Neural cell (in vitro differentiated cells): ENCODE measurements around the gene IL17RD. TPM values are rescaled to one million over a fixed set of nuclear protein-coding genes. Genes with fewer than 3 reads are reported as not detected.
A peak's percentile ranks its signal among the peaks of the same experiment; 100 is the strongest.

Experiments
- H2AFZ ChIP-seq: fragments of 200-600, 300-800 bp; sonication (generic), shearing (Covaris generic); 2 replicates; pipeline ENCODE4 v1.6.0; 2014; ENCODE audit warnings: low read depth, mild to moderate bottlenecking, antibody characterized with exemption, low read length, moderate library complexity
- H3F3A ChIP-seq: fragments of 200-600 bp; shearing (Covaris generic); 2 replicates; pipeline ENCODE4 v1.6.1; 2016; ENCODE audit warnings: mild to moderate bottlenecking, moderate library complexity, mixed read lengths, antibody characterized with exemption, low read length; ENCODE audit not compliant: insufficient read depth, poor library complexity, severe bottlenecking
- H3K27ac ChIP-seq: fragments of 200-600, 300-800 bp; sonication (generic), shearing (Covaris generic); 2 replicates; pipeline ENCODE4 v1.5.1; 2014; ENCODE audit warnings: mild to moderate bottlenecking, low read length, moderate library complexity
- H3K27me3 ChIP-seq: fragments of 300-800, 200-600 bp; sonication (generic), shearing (Covaris generic); 2 replicates; pipeline ENCODE4 v1.6.0; 2014; ENCODE audit warnings: mild to moderate bottlenecking, low read depth, low read length, moderate library complexity; ENCODE audit not compliant: insufficient read depth
- H3K36me3 ChIP-seq: fragments of 300-800, 200-600 bp; sonication (generic), shearing (Covaris generic); 2 replicates; pipeline ENCODE4 v1.5.1; 2014; ENCODE audit warnings: mild to moderate bottlenecking, antibody characterized with exemption, low read length, moderate library complexity; ENCODE audit not compliant: insufficient read depth
- H3K4me2 ChIP-seq: fragments of 300-800, 200-600 bp; sonication (generic), shearing (Covaris generic); 2 replicates; pipeline ENCODE4 v1.6.0; 2014; ENCODE audit warnings: mild to moderate bottlenecking, low read length
- H3K4me3 ChIP-seq: fragments of 300-800, 200-600 bp; sonication (generic), shearing (Covaris generic); 2 replicates; pipeline ENCODE4 v1.5.1; 2014; ENCODE audit warnings: mild to moderate bottlenecking, low read length, moderate library complexity
- H3K79me2 ChIP-seq: fragments of 200-600 bp; shearing (Covaris generic); replicated peaks from 2 replicates; pipeline ENCODE4 v1.6.0; 2014; ENCODE audit warnings: mild to moderate bottlenecking, low read length, moderate library complexity; ENCODE audit not compliant: insufficient read depth
- H3K9ac ChIP-seq: fragments of 300-800, 200-600 bp; sonication (generic), shearing (Covaris generic); 2 replicates; pipeline ENCODE4 v1.6.1; 2016; ENCODE audit warnings: mild to moderate bottlenecking, low read length, mixed read lengths
- H3K9me2 ChIP-seq: fragments of 200-600 bp; shearing (Covaris generic); 2 replicates; pipeline ENCODE4 v1.6.1; 2016; ENCODE audit warnings: mild to moderate bottlenecking, low read length, mixed read lengths; ENCODE audit not compliant: insufficient read depth
- H3K9me3 ChIP-seq: fragments of 200-600, 300-800 bp; sonication (generic), shearing (Covaris generic); 2 replicates; pipeline ENCODE4 v1.6.1; 2016; ENCODE audit warnings: mild to moderate bottlenecking, mixed run types, low read length, moderate library complexity, mixed read lengths
- H4K20me1 ChIP-seq: fragments of 200-600 bp; shearing (Covaris generic); 2 replicates; pipeline ENCODE4 v1.6.1; 2016; ENCODE audit warnings: mild to moderate bottlenecking, mixed run types; ENCODE audit not compliant: insufficient read depth
- EP300 ChIP-seq: fragments of 450-650 bp; conservative IDR thresholded peaks from 2 replicates; pipeline ENCODE4 v1.6.1; 2014; ENCODE audit warnings: antibody characterized with exemption, mild to moderate bottlenecking, moderate library complexity; ENCODE audit not compliant: poor library complexity, severe bottlenecking
- EZH2 ChIP-seq: fragments of 200-600, 300-800 bp; shearing (Covaris generic), sonication (generic); IDR thresholded peaks from 2 replicates; pipeline ENCODE4 v1.6.1; 2014; ENCODE audit warnings: antibody characterized with exemption, low read length, borderline replicate concordance, mild to moderate bottlenecking; ENCODE audit not compliant: insufficient read depth, poor library complexity, severe bottlenecking
- MXI1 ChIP-seq: fragments of 450-650 bp; conservative IDR thresholded peaks from 2 replicates; pipeline ENCODE4 v1.6.1; 2014; ENCODE audit warnings: antibody characterized with exemption, mild to moderate bottlenecking; ENCODE audit not compliant: poor library complexity, severe bottlenecking
- POLR2AphosphoS5 ChIP-seq: IDR thresholded peaks from 2 replicates; pipeline ENCODE4 v1.6.1; 2012
- RAD21 ChIP-seq: fragments of 450-650 bp; conservative IDR thresholded peaks from 2 replicates; pipeline ENCODE4 v1.6.1; 2014; ENCODE audit warnings: antibody characterized with exemption, mild to moderate bottlenecking, moderate library complexity
- SMC3 ChIP-seq: fragments of 450-650 bp; conservative IDR thresholded peaks from 2 replicates; pipeline ENCODE4 v1.6.1; 2014; ENCODE audit warnings: antibody characterized with exemption, mild to moderate bottlenecking, moderate library complexity; ENCODE audit not compliant: poor library complexity
- TAF1 ChIP-seq: IDR thresholded peaks from 2 replicates; pipeline ENCODE4 v1.6.1; 2012; ENCODE audit warnings: low read depth
- polyA plus RNA-seq: library from polyadenylated mRNA; depleted of rRNA; stranded (reverse); fragments of >200 nt; gene quantifications from 2 replicates; pipeline ENCODE4 v1.2.3, GENCODE V29; 2014
- TF ChIP-seq, protein P1 (sequence below): fragments of 450-650 bp; IDR thresholded peaks from 2 replicates; pipeline ENCODE4 v1.5.1; 2014; ENCODE audit warnings: antibody characterized with exemption, mild to moderate bottlenecking, moderate library complexity; ENCODE audit not compliant: poor library complexity, severe bottlenecking
- TF ChIP-seq, protein P2 (sequence below): IDR thresholded peaks from 2 replicates; pipeline ENCODE4 v1.6.1; 2012; ENCODE audit warnings: borderline replicate concordance

IL17RD gene
- polyA plus RNA-seq, 1 donor from 2014 or later, result 14.8 TPM

DNA sequence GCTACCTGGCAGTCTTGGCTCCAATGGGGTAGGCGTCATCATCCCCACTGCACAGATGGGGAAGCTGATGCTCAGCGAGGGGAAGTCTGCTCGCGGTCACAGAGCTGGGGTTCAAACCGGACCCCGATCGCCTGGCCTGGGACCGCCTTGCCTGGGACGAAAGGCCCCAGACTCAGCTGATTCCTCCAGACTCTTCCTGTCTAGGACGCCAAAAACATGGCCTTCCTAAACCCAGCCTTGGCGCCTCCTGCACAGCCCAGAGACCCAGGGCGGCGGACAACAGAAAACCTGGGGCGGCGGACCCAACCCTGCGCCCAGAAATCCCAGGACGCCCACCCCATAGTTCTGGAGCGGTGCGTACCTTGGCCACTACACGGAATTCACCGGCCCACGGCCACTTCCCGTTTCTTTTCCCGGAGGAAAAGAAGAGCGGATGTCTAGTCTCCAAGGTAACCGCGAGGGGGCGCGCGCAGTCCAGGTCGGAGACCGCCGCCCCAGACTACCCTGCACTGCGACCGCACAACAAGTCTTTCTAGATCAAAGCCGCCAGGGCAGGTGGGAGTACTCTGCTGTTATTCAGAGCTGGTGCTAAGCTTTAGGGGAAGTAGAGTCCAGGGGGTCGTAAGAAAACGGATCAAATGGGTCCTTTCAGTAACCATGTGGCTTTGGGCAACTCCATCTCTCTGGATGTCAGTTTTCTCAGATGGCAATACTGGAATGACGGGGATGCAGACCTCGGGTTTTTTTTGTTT is 4.9 kb upstream of the IL17RD start:
- Histone ChIP-seq H4K20me1 (no peaks in the 10 kb centered on the region), H3K36me3 (no peaks in the 10 kb centered on the region), H3K27me3 (no peaks in the 10 kb centered on the region), H3K79me2 (no peaks in the 10 kb centered on the region), H3K4me3 (peak overlapping the region; percentile 42), H2AFZ (no peak overlapping the region), H3K9me3 (no peaks in the 10 kb centered on the region), H3F3A (no peaks in the 10 kb centered on the region), H3K9me2 (no peaks in the 10 kb centered on the region), H3K4me2 (no peak overlapping the region), H3K27ac (no peak overlapping the region), H3K9ac (no peak overlapping the region)
- TF ChIP-seq RAD21 (peak; percentile 78), POLR2AphosphoS5 (no peak), EZH2 (no peak), SMC3 (peak; percentile 75)
- TF ChIP-seq, protein P1, sequence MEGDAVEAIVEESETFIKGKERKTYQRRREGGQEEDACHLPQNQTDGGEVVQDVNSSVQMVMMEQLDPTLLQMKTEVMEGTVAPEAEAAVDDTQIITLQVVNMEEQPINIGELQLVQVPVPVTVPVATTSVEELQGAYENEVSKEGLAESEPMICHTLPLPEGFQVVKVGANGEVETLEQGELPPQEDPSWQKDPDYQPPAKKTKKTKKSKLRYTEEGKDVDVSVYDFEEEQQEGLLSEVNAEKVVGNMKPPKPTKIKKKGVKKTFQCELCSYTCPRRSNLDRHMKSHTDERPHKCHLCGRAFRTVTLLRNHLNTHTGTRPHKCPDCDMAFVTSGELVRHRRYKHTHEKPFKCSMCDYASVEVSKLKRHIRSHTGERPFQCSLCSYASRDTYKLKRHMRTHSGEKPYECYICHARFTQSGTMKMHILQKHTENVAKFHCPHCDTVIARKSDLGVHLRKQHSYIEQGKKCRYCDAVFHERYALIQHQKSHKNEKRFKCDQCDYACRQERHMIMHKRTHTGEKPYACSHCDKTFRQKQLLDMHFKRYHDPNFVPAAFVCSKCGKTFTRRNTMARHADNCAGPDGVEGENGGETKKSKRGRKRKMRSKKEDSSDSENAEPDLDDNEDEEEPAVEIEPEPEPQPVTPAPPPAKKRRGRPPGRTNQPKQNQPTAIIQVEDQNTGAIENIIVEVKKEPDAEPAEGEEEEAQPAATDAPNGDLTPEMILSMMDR, result peak; percentile 77

DNA sequence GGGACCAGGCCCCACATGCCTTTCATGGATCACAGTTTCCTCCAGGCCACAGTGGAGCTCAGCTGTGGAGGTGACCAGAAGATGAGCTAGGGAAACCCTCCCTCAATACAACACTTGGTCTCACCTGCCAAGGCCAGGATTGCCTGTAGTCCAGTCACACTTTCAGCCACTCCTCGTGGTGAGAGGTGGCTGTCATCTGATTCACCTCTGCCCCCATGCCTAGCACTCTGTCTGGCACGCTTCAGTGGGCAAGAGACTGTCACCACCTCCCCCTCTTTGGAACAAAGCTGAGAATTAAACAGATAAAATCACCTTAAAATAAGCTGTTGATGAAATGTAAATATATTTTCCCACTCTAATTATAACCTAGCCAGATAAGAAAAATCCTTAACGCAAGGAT is 4.0 kb upstream of the IL17RD start:
- TF ChIP-seq MXI1 (no peak), TAF1 (no peak), RAD21 (no peak), POLR2AphosphoS5 (no peak), EP300 (no peak), SMC3 (no peak), EZH2 (no peak)
- TF ChIP-seq, protein P2, sequence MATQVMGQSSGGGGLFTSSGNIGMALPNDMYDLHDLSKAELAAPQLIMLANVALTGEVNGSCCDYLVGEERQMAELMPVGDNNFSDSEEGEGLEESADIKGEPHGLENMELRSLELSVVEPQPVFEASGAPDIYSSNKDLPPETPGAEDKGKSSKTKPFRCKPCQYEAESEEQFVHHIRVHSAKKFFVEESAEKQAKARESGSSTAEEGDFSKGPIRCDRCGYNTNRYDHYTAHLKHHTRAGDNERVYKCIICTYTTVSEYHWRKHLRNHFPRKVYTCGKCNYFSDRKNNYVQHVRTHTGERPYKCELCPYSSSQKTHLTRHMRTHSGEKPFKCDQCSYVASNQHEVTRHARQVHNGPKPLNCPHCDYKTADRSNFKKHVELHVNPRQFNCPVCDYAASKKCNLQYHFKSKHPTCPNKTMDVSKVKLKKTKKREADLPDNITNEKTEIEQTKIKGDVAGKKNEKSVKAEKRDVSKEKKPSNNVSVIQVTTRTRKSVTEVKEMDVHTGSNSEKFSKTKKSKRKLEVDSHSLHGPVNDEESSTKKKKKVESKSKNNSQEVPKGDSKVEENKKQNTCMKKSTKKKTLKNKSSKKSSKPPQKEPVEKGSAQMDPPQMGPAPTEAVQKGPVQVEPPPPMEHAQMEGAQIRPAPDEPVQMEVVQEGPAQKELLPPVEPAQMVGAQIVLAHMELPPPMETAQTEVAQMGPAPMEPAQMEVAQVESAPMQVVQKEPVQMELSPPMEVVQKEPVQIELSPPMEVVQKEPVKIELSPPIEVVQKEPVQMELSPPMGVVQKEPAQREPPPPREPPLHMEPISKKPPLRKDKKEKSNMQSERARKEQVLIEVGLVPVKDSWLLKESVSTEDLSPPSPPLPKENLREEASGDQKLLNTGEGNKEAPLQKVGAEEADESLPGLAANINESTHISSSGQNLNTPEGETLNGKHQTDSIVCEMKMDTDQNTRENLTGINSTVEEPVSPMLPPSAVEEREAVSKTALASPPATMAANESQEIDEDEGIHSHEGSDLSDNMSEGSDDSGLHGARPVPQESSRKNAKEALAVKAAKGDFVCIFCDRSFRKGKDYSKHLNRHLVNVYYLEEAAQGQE, result no peak
- TF ChIP-seq, protein P1, result no peak
- no peak overlapping the region for H2AFZ ChIP-seq
- H3K27ac ChIP-seq, result no peak overlapping the region
- H3K27me3 ChIP-seq, result no peaks in the 10 kb centered on the region
- H3K9me2 ChIP-seq, result no peaks in the 10 kb centered on the region
- no peak overlapping the region for H3K4me3 ChIP-seq
- peaks cover 7% of the 10 kb centered on the region for H3K79me2 ChIP-seq
- no peak overlapping the region for H3K4me2 ChIP-seq
- no peaks in the 10 kb centered on the region for H3F3A ChIP-seq
- no peaks in the 10 kb centered on the region for H4K20me1 ChIP-seq
- H3K9ac ChIP-seq, result no peak overlapping the region
- H3K9me3 ChIP-seq, result no peaks in the 10 kb centered on the region
- H3K36me3 ChIP-seq, result no peaks in the 10 kb centered on the region
